IMR-90 (cell line): Measurements from ENCODE around the gene C1QTNF3. TPM values are rescaled to one million over a fixed set of nuclear protein-coding genes. Genes with fewer than 3 reads are reported as not detected.

Experiments
- ATAC-seq: fragments of 200-7000 bp; cut with Tn5 transposase; 2 replicates; pipeline ENCODE4 v1.9.1; 2020; ENCODE audit warnings: low read depth, mild to moderate bottlenecking, moderate library complexity
- BruUV-seq: library from RNA; stranded (reverse); fragments of 400-500 nt; replicated peaks from 2 replicates; lab custom pipeline; 2021; lab: Mats Ljungman, UMichigan
- CTCF ChIA-PET: fragments of 300-600 bp; formaldehyde crosslinking; extraction: SDS; loops from one replicate; lab custom pipeline; 2021; ENCODE audit warnings: antibody characterized with exemption; lab: Yijun Ruan, JAX
- POLR2A ChIA-PET: fragments of 300-600 bp; sonication (Branson Sonifier 250); formaldehyde crosslinking; loops from one replicate; lab custom pipeline; 2022; ENCODE audit warnings: antibody characterized with exemption; ENCODE audit not compliant: unreplicated experiment; lab: Charles Lee
- DNase-seq: peaks from one replicate; pipeline ENCODE4 v3.0.0; 2013
- H2AFZ ChIP-seq: replicated peaks from 2 replicates; pipeline ENCODE3; 2013; ENCODE audit warnings: low read length, mild to moderate bottlenecking; ENCODE audit not compliant: poor library complexity
- H2AK5ac ChIP-seq: 2 replicates; pipeline ENCODE4 v1.6.1; 2013; ENCODE audit warnings: low read depth, low read length, inconsistent platforms
- H2AK9ac ChIP-seq: replicated peaks from 2 replicates; pipeline ENCODE3; 2013; ENCODE audit warnings: mild to moderate bottlenecking, low read depth, low read length, moderate library complexity; ENCODE audit not compliant: poor library complexity
- H2BK120ac ChIP-seq: 2 replicates; pipeline ENCODE4 v1.6.1; 2013; ENCODE audit warnings: low read depth, low read length, inconsistent platforms
- H2BK15ac ChIP-seq: 3 replicates; pipeline ENCODE4 v1.6.1; 2013; ENCODE audit warnings: low read depth, low read length, inconsistent platforms
- H2BK20ac ChIP-seq: 2 replicates; pipeline ENCODE4 v1.6.1; 2013; ENCODE audit warnings: low read depth, mild to moderate bottlenecking, inconsistent platforms, low read length, moderate library complexity
- H2BK5ac ChIP-seq: 2 replicates; pipeline ENCODE4 v1.6.1; 2013; ENCODE audit warnings: mild to moderate bottlenecking, low read depth, low read length, inconsistent platforms; ENCODE audit not compliant: poor library complexity, severe bottlenecking
- H3K14ac ChIP-seq: replicated peaks from 2 replicates; pipeline ENCODE4 v1.6.1; 2013; ENCODE audit warnings: low read depth, low read length, inconsistent platforms
- H3K18ac ChIP-seq: 2 replicates; pipeline ENCODE4 v1.6.1; 2013; ENCODE audit warnings: low read depth, low read length, control low read depth
- H3K23ac ChIP-seq: 2 replicates; pipeline ENCODE4 v1.6.1; 2013; ENCODE audit warnings: low read depth, low read length, inconsistent platforms
- H3K27ac ChIP-seq: 2 replicates; pipeline ENCODE4 v1.5.1; 2013; ENCODE audit warnings: mild to moderate bottlenecking, control low read depth, low read length; ENCODE audit not compliant: insufficient read depth
- H3K27me3 ChIP-seq: 2 replicates; pipeline ENCODE4 v1.6.1; 2013; ENCODE audit warnings: low read length; ENCODE audit not compliant: control insufficient read depth, insufficient read depth
- H3K36me3 ChIP-seq: 2 replicates; pipeline ENCODE4 v1.6.1; 2013; ENCODE audit warnings: low read length, mixed read lengths; ENCODE audit not compliant: control insufficient read depth, insufficient read depth
- H3K4ac ChIP-seq: 2 replicates; pipeline ENCODE4 v1.6.1; 2013; ENCODE audit warnings: low read depth, low read length, inconsistent platforms
- H3K4me1 ChIP-seq: 2 replicates; pipeline ENCODE4 v1.6.1; 2013; ENCODE audit warnings: low read length, mixed read lengths; ENCODE audit not compliant: control insufficient read depth, insufficient read depth
- H3K4me2 ChIP-seq: 2 replicates; pipeline ENCODE4 v1.6.1; 2013; ENCODE audit warnings: low read depth, mild to moderate bottlenecking, control low read depth, low read length, moderate library complexity
- H3K4me3 ChIP-seq: 2 replicates; pipeline ENCODE4 v1.5.1; 2013; ENCODE audit warnings: low read depth, mild to moderate bottlenecking, control low read depth, low read length, moderate library complexity; ENCODE audit not compliant: insufficient read depth
- H3K56ac ChIP-seq: 2 replicates; pipeline ENCODE4 v1.6.1; 2013; ENCODE audit warnings: low read length, inconsistent platforms; ENCODE audit not compliant: insufficient read depth; ENCODE audit errors: extremely low read depth
- H3K79me1 ChIP-seq, 2 experiments: 2 replicates each; pipeline ENCODE4 v1.6.1; 2013; ENCODE audit warnings: low read length in 2 of 2, inconsistent platforms in 1 of 2, low read depth in 1 of 2
- H3K9ac ChIP-seq: 2 replicates; pipeline ENCODE4 v1.6.1; 2013; ENCODE audit warnings: low read depth, low read length, control low read depth
- H3K9me1 ChIP-seq: 2 replicates; pipeline ENCODE4 v1.6.1; 2013; ENCODE audit warnings: low read length, inconsistent platforms; ENCODE audit not compliant: insufficient read depth
- H3K9me3 ChIP-seq: 2 replicates; pipeline ENCODE4 v1.6.1; 2013; ENCODE audit warnings: low read length; ENCODE audit not compliant: control insufficient read depth, insufficient read depth
- H4K20me1 ChIP-seq: 2 replicates; pipeline ENCODE4 v1.6.1; 2013; ENCODE audit warnings: low read length, inconsistent platforms; ENCODE audit not compliant: insufficient read depth
- H4K5ac ChIP-seq: 2 replicates; pipeline ENCODE4 v1.6.1; 2013; ENCODE audit warnings: mild to moderate bottlenecking, low read depth, low read length, control low read depth
- H4K8ac ChIP-seq, 2 experiments: 2 replicates each; pipeline ENCODE4 v1.6.1; 2013; ENCODE audit warnings: low read depth in 2 of 2, low read length in 2 of 2, control low read depth in 1 of 2, inconsistent platforms in 1 of 2
- H4K91ac ChIP-seq: 2 replicates; pipeline ENCODE4 v1.6.1; 2013; ENCODE audit warnings: low read depth, low read length, inconsistent platforms; ENCODE audit not compliant: insufficient read depth
- BHLHE40 ChIP-seq: fragments of 150-350 bp; IDR thresholded peaks from 2 replicates; pipeline ENCODE4 v1.6.1; 2016; ENCODE audit warnings: mild to moderate bottlenecking, low read depth, low read length
- CEBPB ChIP-seq: IDR thresholded peaks from 2 replicates; pipeline ENCODE4 v1.6.1; 2012; ENCODE audit warnings: low read depth, low read length, improper control_type of control experiment
- CHD1 ChIP-seq: IDR thresholded peaks from 2 replicates; pipeline ENCODE4 v1.6.1; 2012; ENCODE audit warnings: low read depth, low read length, improper control_type of control experiment
- CTCF ChIP-seq: conservative IDR thresholded peaks from 2 replicates; pipeline ENCODE4 v1.5.1; 2012; ENCODE audit warnings: mild to moderate bottlenecking, low read depth, low read length, improper control_type of control experiment
- ELK1 ChIP-seq: fragments of 150-350 bp; IDR thresholded peaks from 2 replicates; pipeline ENCODE4 v1.6.1; 2016; ENCODE audit warnings: low read depth, mild to moderate bottlenecking, low read length, moderate library complexity, borderline replicate concordance
- MAFK ChIP-seq: IDR thresholded peaks from 2 replicates; pipeline ENCODE4 v1.6.1; 2012; ENCODE audit warnings: low read depth, low read length, improper control_type of control experiment
- MXI1 ChIP-seq: IDR thresholded peaks from 2 replicates; pipeline ENCODE4 v1.6.1; 2012; ENCODE audit warnings: low read depth, mild to moderate bottlenecking, low read length, moderate library complexity, borderline replicate concordance
- POLR2A ChIP-seq: IDR thresholded peaks from 2 replicates; pipeline ENCODE4 v1.6.1; 2012; ENCODE audit warnings: mild to moderate bottlenecking, low read depth, low read length
- RAD21 ChIP-seq: IDR thresholded peaks from 2 replicates; pipeline ENCODE4 v1.6.1; 2012; ENCODE audit warnings: low read length, improper control_type of control experiment
- RFX5 ChIP-seq: IDR thresholded peaks from 2 replicates; pipeline ENCODE4 v1.8.0; 2012; ENCODE audit warnings: low read depth, mild to moderate bottlenecking, low read length, moderate library complexity
- USF2 ChIP-seq: fragments of 150-350 bp; IDR thresholded peaks from 2 replicates; pipeline ENCODE4 v1.6.1; 2017; ENCODE audit warnings: mild to moderate bottlenecking, antibody characterized with exemption, low read length, low read depth
- WGBS, 2 experiments: methylation state at CpG; one replicate each; pipeline versions ENCODE4 v1.1.5 to v1.1.7; 2013; ENCODE audit warnings: missing lambda C conversion rate in 2 of 2; ENCODE audit not compliant: insufficient read length in 1 of 2; ENCODE audit errors: extremely low coverage in 2 of 2; 5-methylcytosine and 5-hydroxymethylcytosine counted together
- dilution Hi-C: fragments of 300-500 bp; cut with HindIII; formaldehyde crosslinking; loops from one replicate; pipeline ENCODE4 v1.14.3; 2018; ENCODE audit warnings: low sequenced_read_pairs; ENCODE audit not compliant: unreplicated experiment
- in situ Hi-C: fragments of 300-500 bp; cut with MboI; formaldehyde crosslinking; loops from 3 replicates; pipeline ENCODE4 v1.14.3; 2019; ENCODE audit warnings: low sequenced_read_pairs, inconsistent platforms, mixed read lengths
- intact Hi-C: fragments of 100-400 bp; cut with micrococcal nuclease; formaldehyde crosslinking; loops from 2 replicates; pipeline ENCODE4 v1.10.0; 2022
- polyA plus RNA-seq, 3 experiments: library from polyadenylated mRNA; depleted of rRNA; stranded (reverse); fragments of >200 nt; gene quantifications; 2 replicates each; pipeline ENCODE4 v1.2.3, GENCODE V29; 2012; ENCODE audit warnings: low replicate concordance in 1 of 3
- total RNA-seq: library from RNA; depleted of rRNA; stranded (reverse); fragments of >200 nt; gene quantifications from 2 replicates; pipeline ENCODE4 v1.2.3, GENCODE V29; 2012

Gene C1QTNF3
- total and polyA plus RNA-seq, 2 of the 4 experiments (the other 2 are of a cell fraction) = 1.0 to 1.4 TPM

GRCh38 chr5:34039398-34040157 is 3.4 kb downstream of the C1QTNF3 start:
- in situ Hi-C loops = no loop called here

More at GRCh38 chr5:34039398-34040157, 3.4 kb downstream of the C1QTNF3 start:
- H4K8ac ChIP-seq = no peak overlapping the region
- BruUV-seq = no TSS peak
- ATAC-seq = no peak
- no peak overlapping the region for H2AK5ac ChIP-seq
- H3K9me1 ChIP-seq = no peaks in the 10 kb centered on the region; the same call in none of the 2 replicates
- H3K9me3 ChIP-seq = no peaks in the 10 kb centered on the region
- intact Hi-C loops (no loop called here), dilution Hi-C loops (no loop called here)
- no peak overlapping the region for H3K23ac ChIP-seq
- no peak overlapping the region for H2BK5ac ChIP-seq
- H3K56ac ChIP-seq = no peak overlapping the region
- no peak overlapping the region for H3K18ac ChIP-seq
- H2AFZ ChIP-seq = no peak overlapping the region
- no peak overlapping the region for H2BK15ac ChIP-seq
- H3K4ac ChIP-seq = no peak overlapping the region
- no peak overlapping the region for H3K27ac ChIP-seq
- no peaks in the 10 kb centered on the region for H3K79me1 ChIP-seq
- no peak overlapping the region for H3K9ac ChIP-seq
- H3K14ac ChIP-seq = no peak overlapping the region
- no peak overlapping the region for H2AK9ac ChIP-seq
- no peaks in the 10 kb centered on the region for H3K27me3 ChIP-seq
- ChIA-PET CTCF (no interaction called here), POLR2A (no interaction called here)
- H3K4me3 ChIP-seq = no peak overlapping the region
- no peak overlapping the region for H2BK20ac ChIP-seq
- DNase-seq = no peak
- H3K4me1 ChIP-seq = no peaks in the 10 kb centered on the region
- no peaks in the 10 kb centered on the region for H4K20me1 ChIP-seq
- TF ChIP-seq MAFK = no peak
- no peak for TF ChIP-seq MXI1
- no peak for TF ChIP-seq ELK1
- no peak for TF ChIP-seq BHLHE40
- TF ChIP-seq CEBPB = no peak
- no peak for TF ChIP-seq CTCF
- TF ChIP-seq CHD1 = no peak
- TF ChIP-seq RAD21 = no peak
- no peak for TF ChIP-seq USF2
- no peak for TF ChIP-seq RFX5
- no peak for TF ChIP-seq POLR2A
- H3K4me2 ChIP-seq = no peak overlapping the region
- WGBS, 2 experiments = 100% methylated on average over 1 of the region's 10 CpGs; no CpG with 5 or more reads in 1 of the 2 experiments
- H3K36me3 ChIP-seq = no peaks in the 10 kb centered on the region
- no peak overlapping the region for H2BK120ac ChIP-seq
- H4K91ac ChIP-seq = no peak overlapping the region
- no peak overlapping the region for H4K5ac ChIP-seq
